Measurements from ENCODE around the gene KCNQ5.

- no peak for TF ChIP-seq ESRRA (CRISPR knock-in tag; IDR thresholded peaks at IDR 0.05; ENCODE audit: borderline replicate concordance)
- TF ChIP-seq NR3C1 (CRISPR knock-in tag; conservative IDR thresholded peaks at IDR 0.05; ENCODE audit: low read depth), result no peak
- no peak for TF ChIP-seq HMGXB4 (CRISPR knock-in tag; IDR thresholded peaks at IDR 0.05)
- no peak for TF ChIP-seq ZNF121 (CRISPR knock-in tag; IDR thresholded peaks at IDR 0.05)
- TF ChIP-seq USF1 (CRISPR knock-in tag; IDR thresholded peaks at IDR 0.05), result no peak
Measured at GRCh38 chr6:72631480-72631879, 9.6 kb downstream of the KCNQ5 start.

All from WTC11 (cell line).